Endometrial microvascular endothelial cells (primary cell): ENCODE measurements around the gene ADAM8. TPM values are rescaled to one million over a fixed set of nuclear protein-coding genes. Genes with fewer than 3 reads are reported as not detected.
"Not testable (repeated sequence)": the region's sequence is repeated elsewhere in the genome, so short reads cannot be mapped to it uniquely, and the experiment has no call there.

Experiments used
- in situ Hi-C: cut with HindIII; loops from 2 replicates; pipeline ENCODE4 v1.10.0; 2017; ENCODE audit warnings: low sequenced_read_pairs, low pct_unique_long_range_greater_than_20kb; ENCODE audit errors: inconsistent ontology term
- total RNA-seq: library from RNA; depleted of rRNA; stranded (reverse); fragments of >200 nt; gene quantifications from one replicate; pipeline ENCODE4 v1.2.3, GENCODE V29; 2015; ENCODE audit errors: inconsistent ontology term

The ADAM8 gene
- total RNA-seq, 1 donor from 2014 or later: 11.6 TPM

- in situ Hi-C loops: no loop called here
Observed at GRCh38 chr10:133272964-133273420, 3.7 kb downstream of the ADAM8 start.

GRCh38 chr10:133272301-133272963, 4.2 kb downstream of the ADAM8 start:
- in situ Hi-C loops: no loop called here

DNA sequence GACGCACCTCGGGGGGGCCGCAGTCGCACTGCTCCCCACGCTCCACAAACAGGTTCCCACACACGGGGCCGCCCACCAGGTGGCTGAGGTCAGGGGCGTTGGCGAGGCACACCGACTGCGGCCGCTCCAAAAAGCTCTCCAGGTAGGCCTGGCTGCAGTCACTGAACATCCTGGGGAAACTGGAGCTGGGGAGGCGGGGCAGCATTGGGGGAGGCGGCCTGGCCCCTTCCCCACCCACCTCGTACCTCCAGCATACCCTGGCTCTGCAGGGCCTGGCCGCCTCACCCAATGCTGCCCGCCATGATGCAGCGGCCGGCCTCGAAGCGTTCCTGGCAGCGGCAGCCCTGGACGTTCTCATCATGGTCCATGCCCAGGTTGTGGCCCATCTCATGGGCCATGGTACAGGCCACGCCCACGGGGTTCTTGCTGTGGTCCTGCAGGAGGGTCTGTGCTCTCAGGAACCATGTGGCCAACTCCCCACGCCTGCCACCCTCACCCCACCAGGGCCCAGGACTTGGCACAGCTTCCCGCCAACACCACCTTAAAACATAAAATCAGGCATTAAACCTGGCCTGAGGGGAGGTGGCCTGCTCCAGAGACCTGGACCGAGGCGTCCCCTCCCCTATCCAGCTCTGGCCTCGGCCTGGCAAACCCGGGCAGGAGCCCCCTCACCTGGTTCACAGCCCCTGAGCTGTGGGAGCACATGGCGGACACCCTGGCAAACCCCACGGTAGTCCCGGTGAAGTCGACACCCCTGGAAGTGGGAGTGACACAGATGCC, 5.0 kb downstream of the ADAM8 start:
- in situ Hi-C loops: no loop called here

GRCh38 chr10:133270773-133271297, 5.8 kb downstream of the ADAM8 start:
- in situ Hi-C loops: no loop called here

DNA sequence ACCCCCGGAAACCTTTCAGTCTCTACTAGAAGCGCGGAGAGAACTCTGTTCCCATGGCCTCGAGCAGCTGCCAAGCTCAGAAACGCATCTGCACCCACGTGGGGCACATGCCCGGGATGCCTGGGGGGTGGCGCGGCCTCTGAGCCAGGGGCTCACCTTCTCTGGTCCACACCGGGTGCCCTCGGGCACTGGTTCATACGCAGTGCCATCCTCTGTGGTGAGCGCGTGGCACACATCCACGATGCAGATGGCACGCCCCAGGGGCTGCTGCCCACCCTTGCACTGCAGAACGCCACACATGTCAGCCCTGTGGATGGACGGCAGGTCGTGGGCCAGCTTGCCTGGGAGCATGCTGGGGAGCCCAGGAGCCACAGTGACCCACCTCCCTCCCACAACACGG, 6.5 kb downstream of the ADAM8 start:
- in situ Hi-C loops: no loop called here

DNA sequence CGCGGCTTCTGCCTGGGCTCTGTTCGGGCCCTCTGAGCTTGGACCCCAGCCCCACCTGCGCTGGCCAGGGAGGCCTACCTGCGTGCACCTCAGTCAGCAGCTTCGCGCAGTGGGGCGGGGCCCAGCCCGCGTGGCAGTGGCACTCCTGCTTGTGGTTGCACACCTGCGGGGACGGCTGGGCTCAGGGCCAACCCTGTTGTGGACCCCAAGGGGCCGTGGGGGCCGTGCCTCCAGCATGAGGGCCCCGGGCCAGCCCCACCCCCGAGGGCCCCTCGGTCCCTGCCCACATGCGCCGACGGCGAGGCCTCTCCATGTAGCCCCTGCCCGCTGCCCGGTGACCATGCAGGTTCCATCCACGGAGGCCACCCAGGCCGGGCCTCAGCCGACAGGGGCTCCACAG, 7.3 kb downstream of the ADAM8 start:
- in situ Hi-C loops: no loop called here

DNA sequence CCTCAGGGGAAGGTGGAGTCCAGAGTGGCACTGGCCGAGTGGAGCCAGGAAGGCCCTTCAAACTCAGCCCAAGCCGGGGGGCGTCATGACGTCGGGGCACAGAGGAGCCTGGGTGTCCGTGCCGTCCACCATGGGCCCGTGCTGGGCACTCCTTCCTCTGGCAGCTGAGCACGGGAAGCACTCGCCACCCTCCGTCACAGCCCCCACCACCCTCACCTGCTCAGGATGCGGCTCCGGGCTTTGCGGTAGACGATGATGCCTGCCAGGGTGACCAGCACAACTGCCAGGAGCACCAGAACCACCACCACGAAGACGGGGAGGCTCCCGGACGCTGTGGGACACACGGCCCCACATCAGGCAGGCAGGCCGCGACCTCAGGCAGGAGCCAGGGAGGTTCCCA, 8.1 kb downstream of the ADAM8 start:
- in situ Hi-C loops: no loop called here

DNA sequence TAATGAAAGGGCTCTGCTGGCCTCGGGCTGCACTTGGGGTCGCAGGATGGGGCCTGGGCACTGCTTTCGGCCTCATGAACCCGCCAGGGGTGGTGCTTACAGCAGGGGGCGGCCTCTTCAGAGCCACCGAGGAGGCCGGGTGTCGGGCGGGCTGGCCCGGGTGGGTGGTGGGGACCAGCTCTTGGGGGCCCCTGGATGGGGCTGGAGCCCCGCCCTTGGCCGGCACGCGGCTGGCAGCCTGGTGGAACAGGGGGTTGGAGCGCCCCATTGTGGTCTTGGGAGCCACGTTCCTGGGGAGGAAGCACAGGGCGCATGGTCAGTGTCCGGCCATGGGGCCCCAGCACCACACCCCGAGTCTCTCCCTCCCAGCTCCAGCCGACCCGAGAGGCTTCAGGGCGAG, 8.8 kb downstream of the ADAM8 start:
- in situ Hi-C loops: no loop called here

GRCh38 chr10:133267293-133267692, 9.4 kb downstream of the ADAM8 start:
- in situ Hi-C loops: no loop called here

DNA sequence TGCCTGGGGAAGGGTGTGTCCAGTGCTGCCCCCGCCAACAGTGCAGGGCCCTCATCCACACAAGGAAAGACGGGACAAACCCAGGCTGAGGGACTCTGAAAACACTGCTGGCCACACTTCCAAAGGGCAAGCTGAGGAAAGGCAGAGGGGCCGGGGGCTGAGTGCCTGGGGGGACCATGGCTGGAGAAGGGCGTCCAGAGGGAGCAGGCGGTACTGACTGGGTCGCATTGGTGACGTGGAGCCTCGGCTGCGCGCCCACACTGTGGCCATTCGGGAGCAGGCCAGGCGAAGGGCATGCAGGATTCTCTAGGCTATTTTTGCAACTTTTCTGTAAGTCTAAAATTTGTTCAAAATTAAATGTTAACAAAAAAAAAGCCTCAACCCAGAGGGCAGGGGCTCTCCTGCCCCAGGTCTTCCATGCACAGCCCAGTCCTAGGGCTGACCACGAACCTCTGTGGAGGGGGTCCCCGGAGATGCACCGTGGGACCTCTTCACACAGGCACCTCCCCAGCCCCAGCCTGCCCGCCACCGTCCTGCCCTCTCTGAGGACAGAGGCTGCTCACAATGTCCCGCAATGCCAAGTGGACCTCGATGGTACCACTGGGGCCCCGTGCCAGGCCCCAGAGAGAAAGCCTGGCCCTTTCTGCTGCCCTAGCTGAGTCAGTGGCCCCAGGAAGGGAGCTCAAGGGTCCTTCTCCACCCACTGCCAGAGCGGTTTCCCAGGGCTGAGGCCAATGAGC, 10.4 kb downstream of the ADAM8 start:
- in situ Hi-C loops: no loop called here

- in situ Hi-C loops: not testable (repeated sequence)
Observed at GRCh38 chr10:133265052-133265451, 11.6 kb downstream of the ADAM8 start.

DNA sequence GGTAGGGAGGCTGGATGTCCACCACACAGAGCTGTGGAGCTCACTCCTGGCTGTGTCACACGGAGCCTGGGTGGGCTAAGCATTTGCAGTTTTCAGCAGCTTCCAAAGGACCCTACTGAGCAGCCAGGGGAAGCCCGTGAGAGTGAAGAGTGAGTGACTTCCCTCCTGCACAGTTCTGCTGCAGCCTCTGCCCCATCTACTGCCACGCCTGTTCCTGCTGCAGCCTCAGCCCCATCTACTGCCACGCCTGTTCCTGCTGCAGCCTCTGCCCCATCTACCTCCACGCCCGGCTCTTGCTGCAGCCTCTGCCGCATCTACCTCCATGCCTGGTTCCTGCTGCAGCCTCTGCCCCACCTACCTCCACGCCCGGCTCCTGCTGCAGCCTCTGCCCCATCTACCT, 12.2 kb downstream of the ADAM8 start:
- in situ Hi-C loops: no loop called here

DNA sequence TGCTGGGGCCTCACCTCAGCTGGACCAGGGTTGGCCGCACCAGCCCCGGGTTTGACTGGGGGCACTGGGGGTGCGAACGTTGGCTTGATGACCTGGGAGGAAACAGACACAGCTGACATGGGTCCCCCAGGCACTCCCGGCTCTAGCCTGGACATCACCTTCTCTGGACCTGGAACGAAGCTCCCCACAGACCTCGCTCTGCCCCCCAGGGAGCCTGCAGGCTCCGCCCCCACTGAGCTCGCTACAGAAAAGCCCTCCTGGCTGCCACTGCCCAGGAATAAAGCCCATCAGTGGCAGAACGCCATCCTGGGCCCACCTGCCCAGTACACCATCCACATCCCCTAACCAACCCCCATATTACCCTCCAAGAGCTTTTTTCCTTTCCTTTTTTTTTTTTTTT, 13.0 kb downstream of the ADAM8 start:
- in situ Hi-C loops: no loop called here

- in situ Hi-C loops: no loop called here
Observed at GRCh38 chr10:133262696-133263095, 14.0 kb downstream of the ADAM8 start.

GRCh38 chr10:133261726-133262325, 14.8 kb downstream of the ADAM8 start:
- in situ Hi-C loops: no loop called here

- in situ Hi-C loops: no loop called here
Observed at GRCh38 chr10:133260895-133261725, 15.6 kb downstream of the ADAM8 start.

DNA sequence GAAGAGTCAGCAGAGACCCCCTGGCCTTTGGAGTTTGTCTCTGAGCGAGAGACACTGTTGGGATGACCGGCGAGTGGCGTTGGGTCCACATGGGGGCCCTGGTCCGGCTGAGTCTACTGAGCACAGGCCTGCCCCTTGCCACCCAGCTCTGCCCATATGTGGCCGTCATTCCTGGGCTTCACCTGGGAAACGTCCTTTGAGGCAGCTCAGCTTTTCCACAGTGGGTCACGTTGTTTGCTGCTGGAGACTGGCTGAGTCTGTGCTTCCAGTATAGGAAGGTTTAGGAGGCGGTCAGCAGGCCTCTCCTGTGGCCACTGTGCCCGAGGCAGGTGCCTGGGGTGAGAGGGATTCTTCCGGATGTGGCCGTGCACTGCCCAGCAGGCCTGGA, 17.1 kb downstream of the ADAM8 start:
- in situ Hi-C loops: no loop called here

- in situ Hi-C loops: no loop called here
Observed at GRCh38 chr10:133258818-133259601, 17.7 kb downstream of the ADAM8 start.
